Fibroblast of mammary gland (primary cell): ENCODE data around the gene INPP4B.

Experiments used
- DNase-seq: peaks from one replicate; pipeline ENCODE4 v3.0.0-alpha.2; 2010; ENCODE audit warnings: low read depth
- H3K4me3 ChIP-seq: 2 replicates; pipeline ENCODE4 v1.5.1; 2011; ENCODE audit warnings: low read depth, mild to moderate bottlenecking, low read length, moderate library complexity; ENCODE audit not compliant: control insufficient read depth
- TF ChIP-seq, protein P1 (sequence below): conservative IDR thresholded peaks from 2 replicates; pipeline ENCODE4 v1.5.1; 2011; ENCODE audit warnings: low read depth, low read length, inconsistent platforms; ENCODE audit not compliant: control insufficient read depth, insufficient read depth

The INPP4B gene

DNA sequence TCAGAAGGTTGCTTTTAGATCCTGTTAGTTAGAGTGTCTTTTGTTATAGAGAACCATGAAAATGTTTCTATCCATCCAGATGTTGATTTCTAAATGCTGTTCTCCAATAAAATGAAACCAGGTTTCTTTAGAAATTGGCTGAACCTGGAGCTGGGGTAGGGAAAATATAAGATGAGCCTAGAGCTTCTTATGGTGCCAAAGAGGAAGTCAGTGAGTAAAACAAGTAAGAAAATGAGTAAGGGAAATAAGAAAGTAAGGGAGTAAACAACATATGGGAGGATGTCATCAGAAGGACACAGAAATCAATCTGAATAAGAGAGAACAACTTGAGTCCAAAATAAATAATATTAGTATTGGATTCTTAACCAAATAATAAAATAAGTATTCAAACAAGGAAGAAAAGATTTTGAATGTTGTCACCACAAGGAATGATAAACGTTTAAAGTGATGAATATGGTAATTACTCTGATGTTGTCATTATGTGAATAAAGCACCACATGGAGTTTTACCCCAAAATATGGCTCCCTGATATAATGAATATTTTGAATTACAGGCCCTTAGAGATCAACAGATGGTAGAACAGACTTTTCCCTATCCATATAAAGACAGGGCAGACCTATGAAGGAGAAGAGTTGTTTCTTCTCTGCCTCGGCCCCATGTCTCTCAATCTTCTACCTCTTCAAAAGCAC lies 703.6 kb downstream of the INPP4B start:
- H3K4me3 ChIP-seq: no peak overlapping the region
- DNase-seq: peak; percentile 23
- TF ChIP-seq, protein P1, sequence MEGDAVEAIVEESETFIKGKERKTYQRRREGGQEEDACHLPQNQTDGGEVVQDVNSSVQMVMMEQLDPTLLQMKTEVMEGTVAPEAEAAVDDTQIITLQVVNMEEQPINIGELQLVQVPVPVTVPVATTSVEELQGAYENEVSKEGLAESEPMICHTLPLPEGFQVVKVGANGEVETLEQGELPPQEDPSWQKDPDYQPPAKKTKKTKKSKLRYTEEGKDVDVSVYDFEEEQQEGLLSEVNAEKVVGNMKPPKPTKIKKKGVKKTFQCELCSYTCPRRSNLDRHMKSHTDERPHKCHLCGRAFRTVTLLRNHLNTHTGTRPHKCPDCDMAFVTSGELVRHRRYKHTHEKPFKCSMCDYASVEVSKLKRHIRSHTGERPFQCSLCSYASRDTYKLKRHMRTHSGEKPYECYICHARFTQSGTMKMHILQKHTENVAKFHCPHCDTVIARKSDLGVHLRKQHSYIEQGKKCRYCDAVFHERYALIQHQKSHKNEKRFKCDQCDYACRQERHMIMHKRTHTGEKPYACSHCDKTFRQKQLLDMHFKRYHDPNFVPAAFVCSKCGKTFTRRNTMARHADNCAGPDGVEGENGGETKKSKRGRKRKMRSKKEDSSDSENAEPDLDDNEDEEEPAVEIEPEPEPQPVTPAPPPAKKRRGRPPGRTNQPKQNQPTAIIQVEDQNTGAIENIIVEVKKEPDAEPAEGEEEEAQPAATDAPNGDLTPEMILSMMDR: no peak

DNA sequence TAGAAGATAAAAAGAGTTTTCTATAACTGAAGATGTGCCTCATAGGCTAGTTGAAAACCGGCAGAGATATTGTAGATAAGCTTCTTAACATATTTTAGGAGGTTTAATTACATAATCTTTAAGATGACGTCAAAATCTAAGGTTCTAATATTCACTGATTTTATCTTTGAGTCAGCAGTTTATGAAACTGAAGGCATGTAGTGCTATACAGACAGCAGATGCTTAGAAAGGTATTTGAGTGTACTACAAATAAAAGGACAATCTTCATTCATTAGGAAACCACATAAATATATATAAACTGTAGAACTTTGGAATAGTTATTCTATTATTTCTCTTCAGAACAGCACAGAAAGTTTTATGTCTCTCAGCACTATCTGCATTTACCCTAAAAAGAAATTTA lies 704.9 kb downstream of the INPP4B start:
- TF ChIP-seq, protein P1: no peak
- H3K4me3 ChIP-seq: no peak overlapping the region
- DNase-seq: no peak

DNA sequence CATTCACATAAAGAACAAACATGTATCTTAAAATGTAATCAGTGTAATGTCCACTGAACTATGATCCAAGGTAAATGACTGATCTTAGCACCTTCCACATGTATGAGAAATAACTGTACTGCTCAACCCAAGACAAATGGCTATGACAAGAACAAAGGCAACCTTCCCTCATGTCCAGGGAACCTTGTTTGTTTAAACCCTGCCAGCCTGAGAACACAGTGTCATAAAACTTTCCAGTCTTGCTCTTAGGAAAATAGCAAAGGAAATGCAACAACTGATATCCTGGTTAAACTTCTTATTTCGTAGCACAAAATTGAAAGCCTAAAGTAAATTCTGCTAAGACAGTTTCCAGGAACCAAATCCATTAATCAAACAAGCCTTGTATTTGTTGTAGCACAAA lies 715.4 kb downstream of the INPP4B start:
- no peak for DNase-seq
- no peak overlapping the region for H3K4me3 ChIP-seq
- TF ChIP-seq, protein P1: no peak

DNA sequence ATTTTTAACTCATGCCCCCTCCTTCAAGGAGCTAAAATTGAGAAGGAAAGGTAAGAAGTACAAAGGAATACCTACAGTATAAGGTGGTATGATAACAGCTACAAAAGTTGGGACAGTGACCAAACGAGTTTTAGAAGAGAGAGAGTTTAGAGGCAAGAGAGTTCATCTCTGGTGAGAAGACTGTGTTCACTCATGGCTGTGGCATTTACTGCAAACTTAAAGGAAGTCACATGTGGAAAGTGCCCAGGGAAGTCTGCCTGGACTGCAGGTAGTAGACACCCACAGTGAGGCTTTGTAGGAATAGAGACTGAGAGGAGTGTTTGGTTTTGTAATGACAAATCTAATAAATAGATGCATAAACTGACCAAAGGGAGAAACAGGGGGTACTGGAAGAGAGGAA lies 716.2 kb downstream of the INPP4B start:
- TF ChIP-seq, protein P1: no peak
- no peak for DNase-seq
- no peak overlapping the region for H3K4me3 ChIP-seq

DNA sequence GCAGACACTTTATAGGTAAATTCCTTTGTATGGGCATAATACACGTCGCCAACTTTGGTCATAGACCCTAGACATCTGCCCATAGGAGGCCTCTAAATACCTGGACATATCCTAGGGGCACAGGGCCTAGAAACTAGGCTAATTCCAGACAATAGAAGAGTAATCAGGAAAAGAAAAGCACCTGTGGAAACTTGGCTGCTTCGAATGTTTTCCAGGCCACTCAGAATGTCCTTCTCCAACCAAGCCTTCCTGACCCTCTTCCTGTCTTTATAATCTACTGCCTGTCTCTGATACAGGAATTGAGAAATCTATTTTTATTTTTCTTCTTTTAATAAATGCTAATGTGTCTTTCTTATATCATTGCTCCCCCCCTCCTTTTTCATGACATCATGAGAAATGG lies 716.6 kb downstream of the INPP4B start:
- no peak overlapping the region for H3K4me3 ChIP-seq
- TF ChIP-seq, protein P1: no peak
- no peak for DNase-seq

DNA sequence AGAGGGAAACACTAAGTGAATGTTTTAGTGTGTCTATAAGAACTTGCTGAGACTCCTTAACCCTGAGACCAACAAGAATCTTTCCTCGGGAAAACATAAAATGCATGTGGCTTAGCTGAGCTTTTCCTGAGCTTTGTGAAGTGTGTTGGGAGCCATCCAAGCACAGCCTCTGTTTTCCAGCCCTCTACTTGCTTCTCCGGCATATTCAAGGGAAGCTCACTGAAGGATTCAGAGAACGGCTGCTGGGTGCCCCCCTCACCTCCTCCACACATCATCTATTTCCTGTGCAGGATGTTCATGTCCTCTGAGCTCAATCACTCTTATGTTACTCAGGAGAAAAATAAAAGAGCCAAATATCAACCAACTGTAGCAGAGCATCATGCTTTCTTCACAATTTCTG lies 717.6 kb downstream of the INPP4B start:
- DNase-seq: no peak

More for the DNA sequence above, 717.6 kb downstream of the INPP4B start:
- no peak overlapping the region for H3K4me3 ChIP-seq
- TF ChIP-seq, protein P1: no peak
